IPS-20b (cell line): Measurements from ENCODE around the gene SAE1.
"Not testable (repeated sequence)": the region's sequence is repeated elsewhere in the genome, so short reads cannot be mapped to it uniquely, and the experiment has no call there.

Experiments
- H3K27ac ChIP-seq: one replicate; pipeline ENCODE4 v1.5.1; 2013; ENCODE audit warnings: low read length
- H3K27me3 ChIP-seq: 2 replicates; pipeline ENCODE4 v1.6.1; 2013; ENCODE audit warnings: mild to moderate bottlenecking, low read length, inconsistent platforms; ENCODE audit not compliant: insufficient read depth
- H3K36me3 ChIP-seq: 2 replicates; pipeline ENCODE4 v1.6.1; 2013; ENCODE audit warnings: low read depth, mild to moderate bottlenecking, inconsistent platforms, low read length, moderate library complexity; ENCODE audit not compliant: insufficient read depth
- H3K4me1 ChIP-seq: 2 replicates; pipeline ENCODE4 v1.6.1; 2013; ENCODE audit warnings: mild to moderate bottlenecking, control low read depth, inconsistent platforms, low read length, moderate library complexity; ENCODE audit not compliant: insufficient read depth
- H3K4me3 ChIP-seq: 2 replicates; pipeline ENCODE4 v1.5.1; 2013; ENCODE audit warnings: mild to moderate bottlenecking, low read length, inconsistent platforms
- H3K9ac ChIP-seq: 2 replicates; pipeline ENCODE4 v1.6.1; 2013; ENCODE audit warnings: low read depth, mild to moderate bottlenecking, inconsistent platforms, low read length, moderate library complexity
- H3K9me3 ChIP-seq: 2 replicates; pipeline ENCODE4 v1.6.1; 2013; ENCODE audit warnings: mild to moderate bottlenecking, low read depth, low read length, inconsistent platforms; ENCODE audit not compliant: insufficient read depth

Gene SAE1

DNA sequence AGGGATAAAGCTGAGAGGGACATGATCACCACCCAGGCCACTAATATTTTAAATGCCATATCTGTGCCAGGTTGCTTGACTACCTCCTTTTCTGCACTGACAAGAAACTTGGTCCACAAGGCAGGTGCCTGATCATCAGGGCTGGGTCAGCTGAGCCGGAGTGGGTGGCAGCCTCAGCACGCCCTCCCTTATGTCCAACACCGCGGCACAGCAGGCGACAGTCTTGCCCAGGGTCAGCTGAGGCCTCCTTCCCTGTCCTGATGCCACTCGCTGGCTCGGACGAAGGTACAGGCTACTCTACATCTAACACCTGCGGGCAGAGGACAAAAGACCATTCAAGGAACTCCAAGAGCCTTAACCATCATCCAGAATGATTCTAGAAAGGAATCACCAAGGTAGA is 33.9 kb upstream of the SAE1 start:
- Histone ChIP-seq H3K9ac (no peak overlapping the region), H3K4me1 (peaks cover 20% of the 10 kb centered on the region), H3K27ac (no peak overlapping the region), H3K36me3 (peaks cover 49% of the 10 kb centered on the region), H3K4me3 (no peak overlapping the region), H3K27me3 (no peaks in the 10 kb centered on the region), H3K9me3 (no peaks in the 10 kb centered on the region)

DNA sequence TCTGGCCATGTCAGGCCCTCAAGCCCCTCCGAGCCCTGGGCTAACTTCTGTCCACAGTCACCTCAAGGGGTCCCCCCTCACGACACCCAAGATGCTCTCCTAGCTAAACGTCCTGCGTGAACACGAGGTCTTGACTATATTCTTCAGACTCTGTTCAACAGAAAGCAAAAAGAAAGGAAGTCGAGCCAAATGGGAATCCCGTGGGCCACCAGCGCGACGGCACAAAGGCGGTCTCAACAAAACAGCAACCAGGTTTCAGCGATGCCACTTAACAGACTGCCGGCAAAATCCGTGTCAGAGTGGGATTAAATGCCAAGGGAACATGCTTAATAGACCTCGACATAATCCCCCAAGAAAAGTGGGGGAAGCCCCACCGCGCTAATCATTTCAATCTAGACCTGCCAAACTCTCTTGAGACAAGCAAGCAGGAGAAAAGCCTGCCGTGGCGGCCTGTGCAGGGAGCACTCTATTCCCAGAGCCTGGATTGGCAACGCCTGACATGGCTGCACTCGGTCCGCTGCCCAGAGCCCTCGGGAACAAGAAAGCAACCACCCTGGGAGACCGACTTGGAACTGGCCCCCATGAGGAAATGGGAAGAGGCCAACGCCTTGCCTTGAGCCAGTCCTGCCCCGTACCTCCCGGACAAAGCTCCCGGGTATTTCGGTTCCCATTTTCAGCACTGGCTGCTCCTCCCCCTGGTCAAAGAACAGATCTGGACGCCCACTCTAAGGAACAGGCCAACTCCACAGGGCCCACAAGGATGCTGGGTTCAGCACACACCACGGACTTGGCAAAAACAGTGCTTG is 33.0 kb upstream of the SAE1 start:
- Histone ChIP-seq H3K27ac (no peak overlapping the region), H3K9me3 (no peaks in the 10 kb centered on the region), H3K4me3 (no peak overlapping the region), H3K9ac (no peak overlapping the region), H3K36me3 (peaks cover 40% of the 10 kb centered on the region), H3K27me3 (no peaks in the 10 kb centered on the region), H3K4me1 (peaks cover 20% of the 10 kb centered on the region)

DNA sequence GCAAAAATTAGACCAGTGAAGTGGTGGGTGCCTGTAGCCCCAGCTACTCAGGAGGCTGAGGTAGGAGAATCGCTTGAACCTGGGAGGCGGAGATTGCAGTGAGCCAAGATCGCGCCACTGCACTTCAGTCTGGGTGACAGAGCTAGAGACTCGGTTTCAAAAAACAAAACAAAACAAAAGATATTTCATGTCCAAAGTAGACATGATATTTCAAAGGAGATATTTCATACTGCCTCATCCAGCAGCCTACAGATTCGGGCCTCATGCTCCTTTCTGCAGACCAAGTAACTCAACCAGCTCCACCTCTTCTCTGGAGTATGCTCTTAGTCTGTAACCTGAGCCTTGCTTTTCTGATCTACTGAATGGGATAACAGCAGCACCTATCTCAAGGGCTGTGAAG is 32.0 kb upstream of the SAE1 start:
- Histone ChIP-seq H3K36me3 (peaks cover 32% of the 10 kb centered on the region), H3K27ac (no peak overlapping the region), H3K4me1 (peaks cover 20% of the 10 kb centered on the region), H3K9me3 (no peaks in the 10 kb centered on the region), H3K27me3 (no peaks in the 10 kb centered on the region), H3K9ac (no peak overlapping the region), H3K4me3 (no peak overlapping the region)

DNA sequence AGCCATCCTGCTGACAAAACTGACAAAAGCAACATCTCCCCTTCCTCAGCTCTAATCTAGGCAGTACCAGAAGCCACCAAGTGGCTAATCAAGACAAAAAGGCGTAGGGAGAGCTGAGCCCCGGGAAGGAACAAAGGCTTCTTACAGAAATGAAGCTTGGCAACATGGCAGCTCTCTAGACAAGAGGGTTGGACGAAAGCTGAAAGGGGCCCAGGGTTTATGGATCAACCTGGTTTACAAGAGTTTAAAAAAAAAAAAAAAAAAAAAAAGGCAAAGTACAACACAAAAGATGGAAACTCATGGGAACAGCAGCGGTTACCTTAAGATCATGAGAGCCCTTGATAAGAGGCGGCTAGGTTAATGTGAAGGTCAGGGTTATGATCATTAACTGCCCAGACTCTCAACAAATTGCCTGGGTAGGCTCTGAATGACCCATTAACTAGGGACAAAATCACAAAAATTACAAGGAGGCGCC is 31.0 kb upstream of the SAE1 start:
- H3K4me3 ChIP-seq = no peak overlapping the region
- H3K9ac ChIP-seq = no peak overlapping the region
- peaks cover 25% of the 10 kb centered on the region for H3K36me3 ChIP-seq
- H3K4me1 ChIP-seq = peaks cover 20% of the 10 kb centered on the region
- no peaks in the 10 kb centered on the region for H3K9me3 ChIP-seq
- no peak overlapping the region for H3K27ac ChIP-seq
- H3K27me3 ChIP-seq = no peaks in the 10 kb centered on the region

DNA sequence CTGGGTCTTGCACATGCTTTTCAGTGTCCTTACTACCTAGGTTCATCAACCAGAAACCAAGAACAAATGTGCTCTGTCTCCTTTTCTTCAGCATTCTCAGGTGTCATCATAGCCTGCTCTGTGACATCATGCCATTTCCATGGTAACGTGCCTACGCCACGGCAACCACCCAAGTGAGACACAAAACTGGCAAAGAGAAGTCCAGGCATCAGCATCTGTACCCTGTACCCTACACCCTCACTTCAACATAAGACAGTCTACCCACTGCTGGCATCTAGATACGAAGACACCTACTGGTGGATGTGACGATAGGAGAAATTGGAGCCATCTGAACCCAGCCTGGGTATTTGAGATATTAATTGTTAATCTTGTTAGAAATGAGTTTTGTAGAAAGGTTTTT is 30.3 kb upstream of the SAE1 start:
- no peak overlapping the region for H3K4me3 ChIP-seq
- peaks cover 17% of the 10 kb centered on the region for H3K4me1 ChIP-seq
- H3K9me3 ChIP-seq = no peaks in the 10 kb centered on the region
- no peaks in the 10 kb centered on the region for H3K27me3 ChIP-seq
- no peak overlapping the region for H3K9ac ChIP-seq
- no peak overlapping the region for H3K27ac ChIP-seq
- H3K36me3 ChIP-seq = peaks cover 27% of the 10 kb centered on the region

DNA sequence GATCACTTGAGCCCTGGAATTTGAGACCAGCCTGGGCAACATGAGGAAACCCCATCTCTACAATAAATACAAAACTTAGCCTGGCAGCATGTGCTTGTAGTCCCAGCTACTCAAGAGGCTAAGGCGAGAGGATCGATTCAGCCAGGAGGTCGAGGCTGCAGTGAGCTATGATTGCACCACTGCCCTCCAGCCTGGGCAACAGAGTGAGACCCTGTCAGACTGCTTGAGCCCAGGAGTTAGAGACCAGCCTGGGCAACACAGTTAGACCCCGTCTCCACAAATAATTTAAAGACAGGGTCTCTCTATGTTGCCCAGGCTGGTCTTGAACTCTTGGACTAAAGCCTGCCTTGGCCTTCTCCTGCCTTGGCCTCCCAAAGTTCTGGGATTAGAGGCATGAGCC is 29.5 kb upstream of the SAE1 start:
- H3K27me3 ChIP-seq, H3K4me1 ChIP-seq, H3K9ac ChIP-seq, H3K4me3 ChIP-seq, H3K9me3 ChIP-seq, H3K27ac ChIP-seq: not testable (repeated sequence)
- H3K36me3 ChIP-seq = peaks cover 28% of the 10 kb centered on the region

DNA sequence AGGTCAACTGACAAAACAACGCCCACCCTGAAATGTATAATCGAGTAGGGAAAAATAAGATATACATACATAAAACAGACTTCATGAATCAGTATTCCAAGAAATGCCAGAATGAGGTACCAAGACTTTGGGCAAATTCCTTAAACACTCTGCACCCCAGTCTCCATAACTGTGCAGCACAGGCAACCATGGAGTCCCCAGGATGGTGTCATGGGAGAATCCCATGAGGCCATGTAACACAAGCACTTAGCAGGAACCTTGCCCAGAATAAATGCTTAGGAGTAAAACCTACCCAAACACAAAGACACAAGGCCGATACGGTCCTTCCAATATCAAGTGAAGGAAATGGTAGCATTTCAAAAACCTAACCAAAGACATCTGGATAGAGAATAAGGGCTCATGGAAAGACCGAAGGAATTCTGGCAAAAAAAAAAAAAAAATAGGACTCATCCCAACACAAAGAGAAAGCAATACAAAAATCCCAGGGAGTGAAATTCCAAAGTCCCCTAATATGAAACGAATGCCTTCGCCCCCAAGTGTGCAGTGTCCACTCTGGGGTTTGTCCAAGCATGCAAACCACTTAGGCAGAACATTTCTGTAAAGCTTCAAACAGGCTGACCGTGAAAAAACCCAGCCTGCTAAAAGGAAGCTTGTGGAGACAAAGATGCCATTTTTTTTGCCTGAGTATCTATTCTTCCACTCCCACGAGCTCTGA is 28.1 kb upstream of the SAE1 start:
- no peaks in the 10 kb centered on the region for H3K9me3 ChIP-seq
- H3K4me1 ChIP-seq = peaks cover 8% of the 10 kb centered on the region; the same call in 1 of the 2 replicates
- H3K36me3 ChIP-seq = peaks cover 31% of the 10 kb centered on the region
- no peak overlapping the region for H3K27ac ChIP-seq
- H3K9ac ChIP-seq = no peak overlapping the region
- H3K27me3 ChIP-seq = no peaks in the 10 kb centered on the region
- no peak overlapping the region for H3K4me3 ChIP-seq

DNA sequence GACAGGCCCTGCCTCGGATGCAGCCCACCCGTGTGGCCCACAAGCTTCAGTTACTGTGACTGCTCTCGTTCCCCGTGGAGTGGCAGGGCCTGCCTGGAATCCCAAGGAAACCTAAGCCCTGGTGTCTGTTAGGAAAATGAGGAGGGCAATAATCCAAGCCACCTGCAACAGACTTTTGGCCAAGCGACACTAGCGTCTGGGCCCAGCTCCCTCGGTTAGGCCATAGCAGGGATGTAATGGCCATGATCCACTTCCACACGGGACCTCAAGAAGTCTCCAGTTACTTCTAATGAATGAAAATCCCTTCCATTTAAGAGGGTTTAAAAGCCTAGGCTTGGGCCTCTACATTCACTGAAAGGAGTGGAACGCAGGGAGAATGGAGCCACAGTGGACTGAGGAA is 26.0 kb upstream of the SAE1 start:
- Histone ChIP-seq H3K4me3 (no peak overlapping the region), H3K9ac (no peak overlapping the region), H3K27me3 (no peaks in the 10 kb centered on the region), H3K36me3 (peaks cover 31% of the 10 kb centered on the region), H3K4me1 (peaks cover 23% of the 10 kb centered on the region; the same call in 1 of the 2 replicates), H3K27ac (no peak overlapping the region), H3K9me3 (no peaks in the 10 kb centered on the region)

DNA sequence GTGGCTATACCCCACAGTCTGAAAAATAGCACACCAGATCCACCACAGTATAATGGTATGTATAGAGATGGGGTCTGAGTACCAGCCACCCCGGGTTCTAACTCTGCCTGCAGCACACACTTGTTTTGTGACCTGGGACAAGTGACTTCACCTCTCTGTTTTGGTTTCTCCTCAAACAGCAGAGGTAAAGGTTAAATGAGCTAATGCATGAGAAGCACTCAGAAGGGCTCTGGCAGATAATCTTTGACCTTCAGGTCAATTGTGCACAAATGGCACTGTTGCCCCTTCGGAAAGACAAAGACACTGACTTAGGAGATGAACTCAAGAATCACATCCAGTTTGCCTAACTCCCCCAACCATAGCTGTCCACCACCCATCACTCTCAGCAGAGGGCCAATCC is 24.8 kb upstream of the SAE1 start:
- Histone ChIP-seq H3K27me3 (no peaks in the 10 kb centered on the region), H3K4me1 (peaks cover 26% of the 10 kb centered on the region; the same call in 1 of the 2 replicates), H3K9me3 (no peaks in the 10 kb centered on the region), H3K9ac (no peak overlapping the region), H3K27ac (no peak overlapping the region), H3K36me3 (peaks cover 42% of the 10 kb centered on the region), H3K4me3 (no peak overlapping the region)

DNA sequence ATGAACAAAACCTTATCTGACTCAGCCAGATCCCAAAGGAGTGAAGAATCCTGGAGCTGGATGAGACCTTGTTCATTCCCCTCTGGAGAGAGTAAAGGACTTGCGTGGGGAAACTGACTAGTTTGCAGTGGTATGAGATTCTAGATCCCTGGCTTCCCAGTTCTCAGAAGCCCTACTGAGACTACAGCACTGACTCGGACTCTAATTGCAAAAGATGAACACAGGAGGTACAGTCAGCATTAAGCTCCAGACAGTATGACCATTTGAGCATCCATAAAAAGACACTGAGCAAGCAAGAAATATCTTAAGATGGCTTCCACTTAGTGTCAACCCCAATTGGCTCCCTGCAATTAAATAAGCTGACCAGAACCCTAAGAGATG is 23.8 kb upstream of the SAE1 start:
- no peak overlapping the region for H3K27ac ChIP-seq
- peaks cover 26% of the 10 kb centered on the region; the same call in 1 of the 2 replicates for H3K4me1 ChIP-seq
- 0 out of 2 replicates have a peak overlapping the region, but pooled peaks have one; percentile 20 for H3K9ac ChIP-seq
- H3K36me3 ChIP-seq = peaks cover 43% of the 10 kb centered on the region
- no peaks in the 10 kb centered on the region for H3K27me3 ChIP-seq
- no peaks in the 10 kb centered on the region for H3K9me3 ChIP-seq
- H3K4me3 ChIP-seq = no peak overlapping the region

DNA sequence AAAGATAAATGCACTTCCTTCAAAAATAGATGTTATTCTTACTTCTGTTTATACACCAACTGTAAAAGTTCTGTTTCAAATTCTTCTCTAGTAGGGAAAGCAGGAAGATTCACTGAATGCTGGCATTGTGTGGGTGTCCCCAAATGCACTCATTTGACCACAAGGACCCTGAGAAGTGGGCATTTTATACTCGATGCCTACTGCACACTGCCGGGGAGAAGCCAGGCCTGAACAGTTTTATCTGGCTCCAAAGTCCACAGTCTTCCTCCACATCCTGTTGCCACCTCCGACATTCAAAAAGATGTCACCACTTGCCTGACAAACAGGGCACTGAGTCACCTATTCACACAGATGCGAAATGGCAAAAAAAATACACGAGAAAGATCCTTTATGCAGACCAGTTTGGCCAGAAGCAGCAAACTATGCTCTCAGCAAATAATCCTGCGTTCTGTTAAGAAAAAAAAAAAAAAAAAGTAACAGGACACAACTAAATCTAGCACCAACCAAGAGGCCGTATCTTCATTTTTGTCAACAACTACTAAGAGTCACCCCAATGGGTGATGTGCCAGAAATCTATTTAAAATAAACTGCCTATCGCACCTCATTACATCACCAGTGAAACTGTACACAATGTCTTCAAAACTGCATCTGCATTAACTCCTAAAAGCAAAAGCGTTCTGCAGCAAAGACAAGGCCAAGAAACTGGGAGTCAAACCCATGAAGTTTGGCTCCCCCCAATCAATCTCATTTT is 23.3 kb upstream of the SAE1 start:
- no peak overlapping the region for H3K4me3 ChIP-seq
- H3K4me1 ChIP-seq = peaks cover 26% of the 10 kb centered on the region; the same call in 1 of the 2 replicates
- H3K9me3 ChIP-seq = no peaks in the 10 kb centered on the region
- H3K27me3 ChIP-seq = no peaks in the 10 kb centered on the region
- H3K27ac ChIP-seq = no peak overlapping the region
- peak overlapping the region; percentile 100; the same call in 1 of the 2 replicates for H3K9ac ChIP-seq
- H3K36me3 ChIP-seq = peaks cover 43% of the 10 kb centered on the region
